Esophagus squamous epithelium (tissue), 5 donors: Measurements from ENCODE around the gene CRLF1. TPM values are rescaled to one million over a fixed set of nuclear protein-coding genes. Genes with fewer than 3 reads are reported as not detected.

Experiments
- DNase-seq: peaks from one replicate; lab custom pipeline; 2025; lab: John Stamatoyannopoulos, UW
- H3K27ac ChIP-seq, 4 donors: fragments of 200-600 bp; sonication (generic); one replicate each; pipeline ENCODE4 v1.5.1; 2016 to 2019; ENCODE audit warnings: mild to moderate bottlenecking in 1 of 4
- H3K27me3 ChIP-seq, 4 donors: fragments of 200-600 bp; sonication (generic); 1 replicate in 3 of 4; 2 replicates in 1 of 4; pipeline versions ENCODE4 v1.5.1 to v1.6.0; 2017 to 2021; ENCODE audit warnings: antibody characterized with exemption in 1 of 4
- H3K36me3 ChIP-seq, 3 donors: fragments of 200-600 bp; sonication (generic); one replicate each; pipeline ENCODE4 v1.5.1; 2016 to 2019
- H3K4me1 ChIP-seq, 3 donors: fragments of 200-600 bp; sonication (generic); one replicate each; pipeline ENCODE4 v1.5.1; 2017 to 2019
- H3K4me3 ChIP-seq, 4 donors: fragments of 200-600 bp; sonication (generic); 1 replicate in 3 of 4; 2 replicates in 1 of 4; pipeline ENCODE4 v1.5.1; 2016 to 2019; ENCODE audit warnings: mild to moderate bottlenecking in 2 of 4, moderate library complexity in 1 of 4
- H3K9me3 ChIP-seq, 3 donors: fragments of 200-600 bp; sonication (generic); one replicate each; pipeline ENCODE4 v1.5.1; 2016 to 2019
- CTCF ChIP-seq, 6 experiments: fragments of 450-650 bp in 4 of 6; fragments of 200-600 bp in 2 of 6; sonication (generic) in 2 of 6; IDR thresholded peaks; one replicate each; pipeline ENCODE4 v1.5.1; 2016 to 2019; ENCODE audit warnings: antibody characterized with exemption in 6 of 6, mild to moderate bottlenecking in 4 of 6, moderate library complexity in 4 of 6
- POLR2A ChIP-seq, 4 donors: fragments of 450-650 bp; IDR thresholded peaks; one replicate each; pipeline ENCODE4 v1.6.1; 2017; ENCODE audit warnings: antibody characterized with exemption in 4 of 4, mild to moderate bottlenecking in 4 of 4, moderate library complexity in 3 of 4
- WGBS, 2 donors: methylation state at CpG; one replicate each; pipeline ENCODE4 v1.1.5; 2018; 5-methylcytosine and 5-hydroxymethylcytosine counted together
- intact Hi-C: fragments of 100-400 bp; cut with DNase I; formaldehyde crosslinking; loops from one replicate; pipeline ENCODE4 v1.15.0; 2022
- total RNA-seq, 4 donors: library from RNA; depleted of rRNA; stranded (reverse); fragments of >200 nt; gene quantifications; one replicate each; pipeline ENCODE4 v1.1.0, GENCODE V29; 2016
- donor health status: DM: yes; HTN: yes; CAD: no.

Gene CRLF1
- total RNA-seq, 4 donors from 2014 or later: 13.2 to 82.6 (median 19.3) TPM

- intact Hi-C loops: no loop called here
- no peak for DNase-seq
- peak overlapping the region in 2 of 4 donors; percentile 3 to 28 for H3K4me3 ChIP-seq
- no peaks in the 10 kb centered on the region for H3K9me3 ChIP-seq
- WGBS, 2 donors: 54 to 70% methylated on average over 5 to 14 of the region's 15 CpGs
- TF ChIP-seq CTCF (IDR thresholded peaks at IDR 0.05) (no peak), POLR2A (IDR thresholded peaks at IDR 0.05) (no peak)
- no peaks in the 10 kb centered on the region for H3K36me3 ChIP-seq
- peak overlapping the region in 3 of 4 donors; percentile 53 to 61 (median 61) for H3K27ac ChIP-seq
- peaks cover 15 to 51% (median 28%) of the 10 kb centered on the region in 3 donors for H3K4me1 ChIP-seq
- H3K27me3 ChIP-seq: no peaks in the 10 kb centered on the region
Measured at GRCh38 chr19:18644196-18645034, 37.8 kb upstream of the CRLF1 start.

GRCh38 chr19:18639706-18640243, 33.2 kb upstream of the CRLF1 start:
- Histone ChIP-seq H3K27me3 (no peaks in the 10 kb centered on the region), H3K9me3 (no peaks in the 10 kb centered on the region), H3K36me3 (no peaks in the 10 kb centered on the region), H3K27ac (peak overlapping the region in 1 of 4 donors; percentile 25), H3K4me1 (peaks cover 26 to 55% (median 31%) of the 10 kb centered on the region in 3 donors), H3K4me3 (no peak overlapping the region)
- 63 to 76% methylated on average over 8 of the region's 8 CpGs for WGBS, 2 donors
- DNase-seq: no peak
- TF ChIP-seq CTCF (IDR thresholded peaks at IDR 0.05) (no peak), POLR2A (IDR thresholded peaks at IDR 0.05) (no peak)
- intact Hi-C loops: no loop called here

GRCh38 chr19:18637673-18638630, 31.4 kb upstream of the CRLF1 start:
- Histone ChIP-seq H3K9me3 (no peaks in the 10 kb centered on the region), H3K36me3 (no peaks in the 10 kb centered on the region), H3K27me3 (peaks cover 0 to 4% (median 0%) of the 10 kb centered on the region in 4 donors), H3K27ac (peak overlapping the region; percentile 86 to 92 (median 90)), H3K4me3 (peak overlapping the region; percentile 69 to 91 (median 78)), H3K4me1 (peaks cover 23 to 52% (median 27%) of the 10 kb centered on the region in 3 donors)
- TF ChIP-seq CTCF (IDR thresholded peaks at IDR 0.05) (no peak), POLR2A (IDR thresholded peaks at IDR 0.05) (no peak)
- WGBS, 2 donors: 20 to 39% methylated on average over 3 of the region's 3 CpGs
- DNase-seq: no peak
- intact Hi-C loops: no loop called here

GRCh38 chr19:18636969-18637629, 30.5 kb upstream of the CRLF1 start, which contains the start of gene KLHL26:
Gene KLHL26 (plus strand): TSS chr19:18637028. CDS start chr19:18637055, 27 bp downstream.
- H3K27ac ChIP-seq: peak within 1 kb of the TSS; percentile 86 to 92 (median 90)
- peaks cover 23 to 52% (median 27%) of the 10 kb centered on the region in 3 donors for H3K4me1 ChIP-seq
- TF ChIP-seq CTCF (IDR thresholded peaks at IDR 0.05) (no peak), POLR2A (IDR thresholded peaks at IDR 0.05) (peak in 2 of 4 donors; percentile 66 to 68)
- H3K9me3 ChIP-seq: no peaks in the 10 kb centered on the region
- no peak for DNase-seq
- peak within 1 kb of the TSS; percentile 69 to 91 (median 78) for H3K4me3 ChIP-seq
- intact Hi-C loops: no loop called here
- 18 to 20% methylated on average over 8 to 9 of the region's 47 CpGs for WGBS, 2 donors
- H3K27me3 ChIP-seq: peaks cover 0 to 4% (median 0%) of the 10 kb centered on the region in 4 donors
- no peaks in the 10 kb centered on the region for H3K36me3 ChIP-seq
